ENCODE results near the gene LMO1. TPM values are rescaled to one million over a fixed set of nuclear protein-coding genes. Genes with fewer than 3 reads are reported as not detected.

The LMO1 gene
- total RNA-seq, 1 donor from 2014 or later: not detected

DNA sequence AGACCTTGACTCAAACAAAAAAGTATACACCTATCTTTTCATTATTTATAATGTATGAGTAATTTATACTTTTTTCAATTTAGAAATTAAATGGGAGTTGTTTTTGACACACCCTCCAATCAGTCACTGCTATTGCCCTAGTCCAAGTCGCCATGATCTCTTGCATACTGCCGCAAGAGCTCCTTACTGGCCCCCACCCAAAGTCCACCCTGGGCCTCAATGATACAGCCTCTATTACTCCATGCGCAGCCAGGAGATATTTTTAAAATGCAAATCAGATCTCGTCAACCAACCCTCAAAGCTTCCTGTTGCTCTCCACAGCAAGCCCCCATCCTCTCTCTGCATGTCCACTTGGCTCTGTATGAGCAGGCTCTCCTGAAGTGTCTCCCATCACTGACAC, 12.8 kb upstream of the LMO1 start:
- DNase-seq: peak; percentile 3
- ATAC-seq: no peak

DNA sequence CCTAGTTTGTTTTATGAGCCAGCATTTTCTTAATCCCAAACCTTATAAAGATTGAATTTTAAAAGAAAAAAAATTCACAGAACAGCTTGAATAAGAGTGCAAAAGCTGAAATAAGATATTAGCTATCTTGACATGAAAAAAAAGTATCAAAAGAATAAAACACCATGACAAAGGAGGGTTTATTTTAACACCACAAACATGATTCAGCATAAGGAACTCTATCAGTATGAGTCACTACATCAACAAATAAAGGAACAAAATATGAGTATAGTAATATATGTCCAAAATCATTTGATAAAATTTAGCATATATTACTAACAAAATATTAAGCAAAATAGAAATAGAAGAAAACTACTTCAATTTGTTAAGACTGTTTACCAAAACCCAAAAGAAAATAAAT, 9.6 kb upstream of the LMO1 start:
- Histone ChIP-seq H3K9me3 (no peaks in the 10 kb centered on the region), H3K4me1 (peaks cover under 1% of the 10 kb centered on the region), H3K4me3 (no peak overlapping the region), H3K27ac (no peak overlapping the region), H3K36me3 (no peaks in the 10 kb centered on the region), H3K27me3 (peaks cover 18% of the 10 kb centered on the region)
- TF ChIP-seq, protein P1, sequence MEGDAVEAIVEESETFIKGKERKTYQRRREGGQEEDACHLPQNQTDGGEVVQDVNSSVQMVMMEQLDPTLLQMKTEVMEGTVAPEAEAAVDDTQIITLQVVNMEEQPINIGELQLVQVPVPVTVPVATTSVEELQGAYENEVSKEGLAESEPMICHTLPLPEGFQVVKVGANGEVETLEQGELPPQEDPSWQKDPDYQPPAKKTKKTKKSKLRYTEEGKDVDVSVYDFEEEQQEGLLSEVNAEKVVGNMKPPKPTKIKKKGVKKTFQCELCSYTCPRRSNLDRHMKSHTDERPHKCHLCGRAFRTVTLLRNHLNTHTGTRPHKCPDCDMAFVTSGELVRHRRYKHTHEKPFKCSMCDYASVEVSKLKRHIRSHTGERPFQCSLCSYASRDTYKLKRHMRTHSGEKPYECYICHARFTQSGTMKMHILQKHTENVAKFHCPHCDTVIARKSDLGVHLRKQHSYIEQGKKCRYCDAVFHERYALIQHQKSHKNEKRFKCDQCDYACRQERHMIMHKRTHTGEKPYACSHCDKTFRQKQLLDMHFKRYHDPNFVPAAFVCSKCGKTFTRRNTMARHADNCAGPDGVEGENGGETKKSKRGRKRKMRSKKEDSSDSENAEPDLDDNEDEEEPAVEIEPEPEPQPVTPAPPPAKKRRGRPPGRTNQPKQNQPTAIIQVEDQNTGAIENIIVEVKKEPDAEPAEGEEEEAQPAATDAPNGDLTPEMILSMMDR (IDR thresholded peaks at IDR 0.05): no peak
- intact Hi-C loops (cut with DNase I): no loop called here
- no peak for ATAC-seq
- no peak for DNase-seq

More for the DNA sequence above, 12.8 kb upstream of the LMO1 start:
- H3K9me3 ChIP-seq: no peaks in the 10 kb centered on the region
- peaks cover 5% of the 10 kb centered on the region for H3K27me3 ChIP-seq
- H3K4me1 ChIP-seq: no peaks in the 10 kb centered on the region
- H3K27ac ChIP-seq: no peak overlapping the region
- H3K4me3 ChIP-seq: no peak overlapping the region
- intact Hi-C loops (cut with DNase I): no loop called here
- H3K36me3 ChIP-seq: no peaks in the 10 kb centered on the region
- TF ChIP-seq, protein P1 (IDR thresholded peaks at IDR 0.05): no peak

DNA sequence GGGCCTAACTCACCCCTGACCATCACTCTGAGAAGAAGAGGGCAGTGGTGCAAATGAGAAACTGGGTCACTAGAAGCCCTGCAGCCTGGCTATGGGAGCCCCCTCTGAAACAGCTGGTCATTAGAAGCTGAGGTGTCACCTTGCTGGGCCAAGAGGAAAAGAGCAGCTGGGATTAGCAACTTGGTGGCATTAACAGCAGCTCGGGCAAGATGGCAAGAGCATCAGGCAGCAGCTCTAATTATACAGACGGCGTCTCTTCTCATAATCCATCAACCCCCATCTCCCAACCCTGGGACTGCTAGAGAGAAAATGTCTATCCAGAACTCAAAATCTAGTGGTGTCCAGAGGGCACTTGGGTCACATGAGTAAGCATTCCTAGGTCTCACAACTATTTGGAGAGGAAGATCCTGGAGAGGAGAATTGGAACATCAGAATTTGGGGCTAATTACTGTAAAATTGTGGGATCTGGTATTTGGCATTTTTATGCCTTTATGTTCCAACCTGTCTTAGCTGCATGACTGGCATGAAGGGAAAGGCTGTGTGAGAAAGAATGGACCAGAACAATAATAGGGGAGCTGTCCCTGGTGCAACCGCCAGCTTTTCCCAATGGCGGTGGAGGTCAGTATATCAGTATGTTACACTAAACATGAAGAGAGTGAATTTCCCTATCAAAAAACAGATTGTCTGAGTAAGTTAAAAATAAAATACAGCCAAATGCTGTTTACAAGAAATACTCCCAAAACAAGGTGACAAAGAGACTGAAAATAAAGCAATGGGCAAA, 7.6 kb upstream of the LMO1 start:
- H3K36me3 ChIP-seq: no peaks in the 10 kb centered on the region
- no peaks in the 10 kb centered on the region for H3K9me3 ChIP-seq
- ATAC-seq (no peak), DNase-seq (peak; percentile 21)
- peaks cover 7% of the 10 kb centered on the region for H3K4me1 ChIP-seq
- H3K27me3 ChIP-seq: peaks cover 38% of the 10 kb centered on the region
- no peak overlapping the region for H3K4me3 ChIP-seq
- H3K27ac ChIP-seq: no peak overlapping the region
- intact Hi-C loops (cut with DNase I): no loop called here
- TF ChIP-seq, protein P1 (IDR thresholded peaks at IDR 0.05): no peak

DNA sequence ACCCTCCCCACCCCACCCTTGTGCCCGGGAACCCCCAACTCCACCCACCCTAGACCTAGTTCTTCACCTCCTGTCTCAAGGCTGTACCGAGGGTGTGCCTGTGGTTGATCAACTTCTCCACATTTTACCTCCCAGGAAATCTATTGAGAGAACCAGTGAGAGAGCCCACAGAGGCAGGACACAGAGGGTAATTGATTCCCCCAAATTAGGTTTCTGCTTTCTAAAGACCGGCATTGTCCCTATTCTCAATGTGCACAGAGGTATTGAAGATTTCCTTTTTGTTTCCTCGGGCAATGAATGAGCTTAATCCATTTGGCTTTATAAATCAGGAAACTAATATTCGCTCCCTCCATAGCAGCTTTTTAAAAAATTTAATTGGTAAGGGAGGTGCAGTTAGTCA, 6.0 kb upstream of the LMO1 start:
- H3K27me3 ChIP-seq: peaks cover 54% of the 10 kb centered on the region
- no peaks in the 10 kb centered on the region for H3K9me3 ChIP-seq
- no peak overlapping the region for H3K27ac ChIP-seq
- H3K36me3 ChIP-seq: no peaks in the 10 kb centered on the region
- intact Hi-C loops (cut with DNase I): no loop called here
- H3K4me1 ChIP-seq: peaks cover 7% of the 10 kb centered on the region
- H3K4me3 ChIP-seq: no peak overlapping the region
- no peak for DNase-seq
- no peak for ATAC-seq
- TF ChIP-seq, protein P1 (IDR thresholded peaks at IDR 0.05): no peak

DNA sequence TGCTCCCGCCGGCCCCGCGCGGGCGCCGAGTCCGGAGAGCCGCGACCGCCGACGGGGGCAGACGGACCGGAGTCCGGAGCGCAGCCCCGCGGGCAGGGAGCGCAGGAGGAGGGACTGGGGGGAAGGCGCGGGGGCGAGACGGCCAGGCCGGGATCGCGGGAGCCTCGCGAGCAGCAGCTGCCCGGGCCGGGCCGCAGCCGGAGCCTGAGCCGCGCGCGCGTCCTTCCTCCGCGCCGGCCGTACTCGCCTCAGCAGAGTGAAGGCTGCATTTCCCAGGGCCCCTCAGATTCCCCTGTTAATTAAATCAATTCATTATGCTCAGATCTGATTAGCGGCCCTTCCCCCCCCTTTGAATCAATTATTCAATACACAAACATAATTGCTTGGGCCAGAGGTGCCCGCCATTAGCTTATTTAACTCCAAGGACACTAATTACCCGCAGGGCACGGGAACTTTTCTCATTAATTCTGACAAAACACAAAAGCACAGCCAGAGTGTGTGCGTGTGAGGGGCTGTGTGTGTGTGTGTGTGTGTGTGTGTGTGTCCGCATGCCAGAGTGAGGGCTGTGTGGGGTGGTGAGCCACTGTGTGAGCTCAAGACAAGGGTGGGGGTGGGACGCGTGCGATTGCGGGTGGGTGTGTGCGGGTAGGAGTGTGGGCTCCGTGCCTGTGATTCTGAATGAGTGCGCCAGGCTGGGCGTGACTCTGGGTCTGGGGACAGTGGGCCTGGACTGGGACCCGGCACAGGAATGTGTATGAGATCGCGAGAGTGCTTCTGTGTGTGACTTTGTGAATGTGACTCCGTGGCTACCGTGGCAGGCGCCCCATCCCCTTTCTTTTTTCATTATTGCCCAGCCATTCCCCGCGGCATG, 5.1 kb upstream of the LMO1 start:
- Histone ChIP-seq H3K4me1 (peaks cover 13% of the 10 kb centered on the region), H3K4me3 (peak overlapping the region; percentile 38), H3K27me3 (peaks cover 63% of the 10 kb centered on the region), H3K27ac (no peak overlapping the region), H3K9me3 (no peaks in the 10 kb centered on the region), H3K36me3 (no peaks in the 10 kb centered on the region)
- TF ChIP-seq, protein P1 (IDR thresholded peaks at IDR 0.05): no peak
- DNase-seq (peak; percentile 33), ATAC-seq (peak; percentile 14)
- intact Hi-C loops (cut with DNase I): no loop called here
